Gastroesophageal sphincter (tissue), 3 donors: ENCODE results near the gene CEP72.

Source experiments
- CTCF ChIP-seq, 4 experiments: fragments of 200-600 bp in 2 of 4; fragments of 450-650 bp in 2 of 4; sonication (generic) in 1 of 4; IDR thresholded peaks; one replicate each; pipeline ENCODE4 v1.5.1; 2017 to 2019; ENCODE audit warnings: antibody characterized with exemption in 4 of 4, mild to moderate bottlenecking in 2 of 4, moderate library complexity in 2 of 4
- EP300 ChIP-seq: sonication (generic); formaldehyde crosslinking; IDR thresholded peaks from one replicate; pipeline ENCODE4 v1.6.1; 2017; ENCODE audit warnings: antibody characterized with exemption, mild to moderate bottlenecking
- POLR2A ChIP-seq, 2 donors: fragments of 450-650 bp; IDR thresholded peaks; one replicate each; pipeline ENCODE4 v1.6.1; 2017; ENCODE audit warnings: antibody characterized with exemption in 2 of 2, mild to moderate bottlenecking in 2 of 2, moderate library complexity in 1 of 2

- TF ChIP-seq CTCF (IDR thresholded peaks at IDR 0.05) (no peak), EP300 (no peak), POLR2A (IDR thresholded peaks at IDR 0.05) (no peak)
These were observed 3.4 kb upstream of the CEP72 start for GRCh38 chr5:608429-609370.
